Activated CD8-positive, alpha-beta T cell treated with anti-CD3 and anti-CD28 coated beads for 36 hours (primary cell): ENCODE data around the gene ABCD4. TPM values are rescaled to one million over a fixed set of nuclear protein-coding genes. Genes with fewer than 3 reads are reported as not detected.

Experiments
- ATAC-seq: fragments of 200-7000 bp; cut with Tn5 transposase; one replicate; pipeline ENCODE4 v1.10.0; 2021; ENCODE audit warnings: mild to moderate bottlenecking, moderate library complexity
- CTCF ChIA-PET: fragments of 350-600 bp; sonication (Branson Sonifier 250); formaldehyde crosslinking; loops from one replicate; lab custom pipeline; 2021; ENCODE audit warnings: antibody characterized with exemption; lab: Charles Lee
- POLR2A ChIA-PET: fragments of 350-600 bp; sonication (Branson Sonifier 250); formaldehyde crosslinking; loops from one replicate; lab custom pipeline; 2021; ENCODE audit warnings: antibody characterized with exemption; lab: Charles Lee
- DNase-seq: peaks from one replicate; pipeline ENCODE4 v3.0.0-alpha.2; 2020
- H3K27ac Mint-ChIP-seq: one replicate; pipeline ENCODE4 v1.8.0; 2021; ENCODE audit warnings: mild to moderate bottlenecking, mixed read lengths
- H3K27me3 Mint-ChIP-seq: one replicate; pipeline ENCODE4 v1.8.0; 2021; ENCODE audit warnings: mixed read lengths
- H3K36me3 Mint-ChIP-seq: one replicate; pipeline ENCODE4 v1.8.0; 2021; ENCODE audit warnings: low read depth, mixed read lengths
- H3K4me1 Mint-ChIP-seq: one replicate; pipeline ENCODE4 v1.8.0; 2021; ENCODE audit warnings: low read depth, mixed read lengths
- H3K4me3 Mint-ChIP-seq: one replicate; pipeline ENCODE4 v1.8.0; 2021; ENCODE audit warnings: mild to moderate bottlenecking, moderate library complexity, mixed read lengths
- H3K9me3 Mint-ChIP-seq: one replicate; pipeline ENCODE4 v1.8.0; 2021; ENCODE audit warnings: mixed read lengths
- intact Hi-C: fragments of 100-400 bp; cut with micrococcal nuclease; formaldehyde crosslinking; loops from one replicate; pipeline ENCODE4 v1.10.0; 2022
- total RNA-seq, 2 experiments: library from RNA; stranded (reverse); gene quantifications; one replicate each; pipeline ENCODE4 v1.2.3, GENCODE V29; 2021
- TF ChIP-seq, protein P1 (sequence below): fragments of 200-600 bp; IDR thresholded peaks from one replicate; pipeline ENCODE4 v1.8.0; 2022; ENCODE audit warnings: antibody characterized with exemption, mild to moderate bottlenecking

ABCD4 gene
- total RNA-seq, 2 experiments from 2014 or later = 44.6 to 46.0 TPM

GRCh38 chr14:74242780-74243042, 60.0 kb downstream of the ABCD4 start:
- H3K9me3 Mint-ChIP-seq = no peaks in the 10 kb centered on the region
- ATAC-seq (no peak), DNase-seq (no peak)
- peaks cover 11% of the 10 kb centered on the region for H3K4me1 Mint-ChIP-seq
- intact Hi-C loops = no loop called here
- TF ChIP-seq, protein P1, sequence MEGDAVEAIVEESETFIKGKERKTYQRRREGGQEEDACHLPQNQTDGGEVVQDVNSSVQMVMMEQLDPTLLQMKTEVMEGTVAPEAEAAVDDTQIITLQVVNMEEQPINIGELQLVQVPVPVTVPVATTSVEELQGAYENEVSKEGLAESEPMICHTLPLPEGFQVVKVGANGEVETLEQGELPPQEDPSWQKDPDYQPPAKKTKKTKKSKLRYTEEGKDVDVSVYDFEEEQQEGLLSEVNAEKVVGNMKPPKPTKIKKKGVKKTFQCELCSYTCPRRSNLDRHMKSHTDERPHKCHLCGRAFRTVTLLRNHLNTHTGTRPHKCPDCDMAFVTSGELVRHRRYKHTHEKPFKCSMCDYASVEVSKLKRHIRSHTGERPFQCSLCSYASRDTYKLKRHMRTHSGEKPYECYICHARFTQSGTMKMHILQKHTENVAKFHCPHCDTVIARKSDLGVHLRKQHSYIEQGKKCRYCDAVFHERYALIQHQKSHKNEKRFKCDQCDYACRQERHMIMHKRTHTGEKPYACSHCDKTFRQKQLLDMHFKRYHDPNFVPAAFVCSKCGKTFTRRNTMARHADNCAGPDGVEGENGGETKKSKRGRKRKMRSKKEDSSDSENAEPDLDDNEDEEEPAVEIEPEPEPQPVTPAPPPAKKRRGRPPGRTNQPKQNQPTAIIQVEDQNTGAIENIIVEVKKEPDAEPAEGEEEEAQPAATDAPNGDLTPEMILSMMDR = no peak
- peaks cover 68% of the 10 kb centered on the region for H3K27me3 Mint-ChIP-seq
- CTCF ChIA-PET = no interaction called here
- no peak overlapping the region for H3K27ac Mint-ChIP-seq
- H3K4me3 Mint-ChIP-seq = no peak overlapping the region
- POLR2A ChIA-PET = interaction anchor here (0.6 kb wide), 1 partner anchor 9 kb away, joined by 3 read pairs; no protein-coding TSS in a partner anchor
- no peaks in the 10 kb centered on the region for H3K36me3 Mint-ChIP-seq

DNA sequence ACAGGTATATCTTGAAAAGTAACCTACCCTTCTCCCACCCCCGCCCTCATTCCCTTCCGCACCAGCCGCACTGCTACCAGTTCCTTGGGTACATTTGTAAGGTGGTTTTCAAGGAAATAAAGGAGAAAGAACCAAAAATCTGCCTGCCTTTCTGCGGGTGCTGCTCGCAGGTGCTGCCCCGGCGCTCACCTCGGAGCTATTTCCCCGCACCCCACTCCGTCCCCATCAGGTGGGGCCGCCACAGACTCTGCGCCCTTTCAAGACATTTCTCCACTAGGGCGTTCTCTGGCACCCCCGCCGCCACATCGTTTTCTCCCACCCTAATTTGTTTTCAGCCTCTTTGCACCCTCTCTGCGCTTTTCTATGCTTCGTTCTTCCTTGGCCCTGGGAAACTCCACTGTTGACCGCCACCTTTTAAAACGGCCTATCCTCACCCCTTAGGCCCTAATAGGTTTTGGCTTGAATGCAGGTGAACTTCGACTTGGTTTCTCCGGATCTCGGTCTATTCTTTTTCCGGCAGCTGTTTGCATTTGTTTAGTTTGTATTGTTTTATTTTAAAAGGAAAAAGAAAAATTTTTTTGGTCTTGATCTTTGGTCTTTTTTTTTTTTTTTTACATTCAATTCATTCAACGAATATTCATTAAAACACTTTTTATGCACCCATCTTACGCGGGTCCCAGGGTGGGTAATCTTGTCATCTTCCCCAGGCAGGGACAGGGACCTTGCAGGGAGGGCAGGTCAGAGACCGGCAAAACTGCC, 60.5 kb downstream of the ABCD4 start:
- intact Hi-C loops = no loop called here
- H3K27ac Mint-ChIP-seq = no peak overlapping the region

GRCh38 chr14:74241652-74242017, 61.1 kb downstream of the ABCD4 start:
- ATAC-seq (no peak), DNase-seq (no peak)
- H3K4me3 Mint-ChIP-seq = peak overlapping the region; percentile 33
- no peaks in the 10 kb centered on the region for H3K36me3 Mint-ChIP-seq
- H3K9me3 Mint-ChIP-seq = no peaks in the 10 kb centered on the region
- no peak overlapping the region for H3K27ac Mint-ChIP-seq
- POLR2A ChIA-PET = no interaction called here
- TF ChIP-seq, protein P1 = no peak
- peaks cover 11% of the 10 kb centered on the region for H3K4me1 Mint-ChIP-seq
- peaks cover 68% of the 10 kb centered on the region for H3K27me3 Mint-ChIP-seq
- CTCF ChIA-PET = interaction anchor here (2.3 kb wide), 1 partner anchor 10 kb away, joined by 8 read pairs; no protein-coding TSS in a partner anchor
- intact Hi-C loops = no loop called here

More for the DNA sequence above, 60.5 kb downstream of the ABCD4 start:
- ATAC-seq (no peak), DNase-seq (no peak)
- no peak overlapping the region for H3K4me3 Mint-ChIP-seq
- peaks cover 11% of the 10 kb centered on the region for H3K4me1 Mint-ChIP-seq
- ChIA-PET CTCF (interaction anchor here (2.3 kb wide), 1 partner anchor 9 kb away, joined by 8 read pairs; no protein-coding TSS in a partner anchor), POLR2A (no interaction called here)
- no peaks in the 10 kb centered on the region for H3K9me3 Mint-ChIP-seq
- TF ChIP-seq, protein P1 = no peak
- H3K36me3 Mint-ChIP-seq = no peaks in the 10 kb centered on the region
- H3K27me3 Mint-ChIP-seq = peaks cover 71% of the 10 kb centered on the region

DNA sequence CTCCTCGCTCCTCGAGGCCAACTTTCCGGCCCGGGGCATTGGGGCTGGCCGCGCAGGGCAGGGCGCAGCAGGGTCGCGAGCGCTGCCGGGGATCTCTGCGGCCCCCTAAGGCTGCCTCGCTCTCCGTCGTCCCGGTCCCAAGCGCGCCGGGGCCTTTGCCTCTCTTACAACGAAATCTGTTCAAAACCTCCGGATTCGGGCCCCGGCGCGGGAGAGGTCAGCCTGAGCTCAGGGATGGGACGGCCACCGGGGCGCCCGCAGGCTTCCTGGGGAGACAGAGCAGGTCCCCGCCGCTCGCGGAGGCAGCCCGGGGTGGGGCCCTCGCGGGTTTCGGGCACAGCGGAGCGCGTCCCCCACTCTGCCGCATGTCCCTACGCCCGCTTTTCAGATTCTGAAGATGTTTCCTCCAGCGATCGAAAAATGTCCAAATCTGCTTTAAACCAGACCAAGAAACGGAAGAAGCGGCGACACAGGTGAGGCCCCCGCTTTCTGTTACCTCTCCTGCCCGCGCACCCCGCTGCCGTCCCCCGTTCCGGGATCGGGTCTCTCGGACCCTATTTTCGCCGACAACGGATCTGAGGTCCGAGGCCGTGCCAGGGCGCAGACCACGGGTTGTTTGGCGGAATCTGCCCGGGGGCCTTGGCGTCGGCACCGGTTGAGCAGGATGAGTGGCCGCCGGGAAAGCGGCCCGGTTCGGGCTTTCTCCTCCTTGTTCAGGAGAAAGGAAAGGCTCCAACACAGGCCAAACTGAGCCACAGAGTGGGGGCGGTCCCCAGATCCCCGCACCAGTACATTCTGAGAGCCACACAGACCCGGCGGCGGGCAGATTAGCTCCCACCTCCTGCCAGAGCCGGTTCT, 61.7 kb downstream of the ABCD4 start:
- Mint-ChIP-seq H3K4me3 (peak overlapping the region; percentile 33), H3K27ac (no peak overlapping the region), H3K27me3 (peaks cover 62% of the 10 kb centered on the region), H3K4me1 (peaks cover 11% of the 10 kb centered on the region), H3K9me3 (no peaks in the 10 kb centered on the region), H3K36me3 (no peaks in the 10 kb centered on the region)
- ChIA-PET POLR2A (no interaction called here), CTCF (interaction anchor here (0.9 to 2.3 kb wide), 3 partner anchors 8 to 22 kb away, joined by 3 to 8 read pairs (median 4); no protein-coding TSS in a partner anchor)
- TF ChIP-seq, protein P1 = no peak
- DNase-seq (no peak), ATAC-seq (peak; percentile 25)
- intact Hi-C loops = no loop called here
